Stimulated activated CD4-positive, alpha-beta T cell treated with anti-CD3 and anti-CD28 coated beads, TNF-alpha, amount 100 ng/mL, for 48 hours (primary cell): ENCODE results near the gene LSAMP.

Source experiments
- DNase-seq, 3 donors: peaks; one replicate each; pipeline ENCODE4 v3.0.0-alpha.2; 2020; ENCODE audit warnings: low read depth in 3 of 3

Gene LSAMP

GRCh38 chr3:115960799-115961198 lies 484.5 kb downstream of the LSAMP start:
- no peak for DNase-seq

- DNase-seq = no peak
These were observed 486.8 kb downstream of the LSAMP start for GRCh38 chr3:115958526-115958925.

- DNase-seq = no peak
These were observed 498.0 kb downstream of the LSAMP start for GRCh38 chr3:115947325-115947724.

GRCh38 chr3:115943579-115943978 lies 501.7 kb downstream of the LSAMP start:
- DNase-seq = no peak

GRCh38 chr3:115937054-115937453 lies 508.2 kb downstream of the LSAMP start:
- no peak for DNase-seq

- DNase-seq = no peak
These were observed 512.5 kb downstream of the LSAMP start for GRCh38 chr3:115932807-115933206.

GRCh38 chr3:115931581-115931980 lies 513.7 kb downstream of the LSAMP start:
- no peak for DNase-seq

GRCh38 chr3:115930922-115931321 lies 514.4 kb downstream of the LSAMP start:
- DNase-seq = no peak

GRCh38 chr3:115930168-115930567 lies 515.1 kb downstream of the LSAMP start:
- no peak for DNase-seq

GRCh38 chr3:115928376-115928775 lies 516.9 kb downstream of the LSAMP start:
- DNase-seq = no peak

- DNase-seq = no peak
These were observed 518.1 kb downstream of the LSAMP start for GRCh38 chr3:115927197-115927596.

- no peak for DNase-seq
These were observed 522.5 kb downstream of the LSAMP start for GRCh38 chr3:115922681-115923347.

GRCh38 chr3:115921711-115922110 lies 523.6 kb downstream of the LSAMP start:
- no peak for DNase-seq

- no peak for DNase-seq
These were observed 526.4 kb downstream of the LSAMP start for GRCh38 chr3:115918900-115919299.

GRCh38 chr3:115916866-115917265 lies 528.4 kb downstream of the LSAMP start:
- DNase-seq = no peak

GRCh38 chr3:115915061-115915460 lies 530.2 kb downstream of the LSAMP start:
- no peak for DNase-seq

GRCh38 chr3:115913069-115913686 lies 532.1 kb downstream of the LSAMP start:
- no peak for DNase-seq

GRCh38 chr3:115912372-115912771 lies 532.9 kb downstream of the LSAMP start:
- no peak for DNase-seq

GRCh38 chr3:115905871-115906270 lies 539.4 kb downstream of the LSAMP start:
- DNase-seq = no peak

- no peak for DNase-seq
These were observed 541.4 kb downstream of the LSAMP start for GRCh38 chr3:115903843-115904242.

GRCh38 chr3:115901008-115901407 lies 544.3 kb downstream of the LSAMP start:
- DNase-seq = no peak

GRCh38 chr3:115899535-115899934 lies 545.8 kb downstream of the LSAMP start:
- no peak for DNase-seq

GRCh38 chr3:115898656-115899410 lies 546.5 kb downstream of the LSAMP start:
- no peak for DNase-seq
